GM12873 (cell line): ENCODE results near the gene NTM.

Experiments
- CTCF ChIP-seq: IDR thresholded peaks from 2 replicates; pipeline ENCODE4 v1.5.1; 2012; ENCODE audit warnings: low read depth, mild to moderate bottlenecking, moderate library complexity, low read length, control low read depth; ENCODE audit not compliant: insufficient read depth; ENCODE audit errors: missing control alignments

Gene NTM

GRCh38 chr11:131814108-131814507, 443.7 kb downstream of the NTM start:
- TF ChIP-seq CTCF, result no peak

GRCh38 chr11:131815590-131815989, 445.2 kb downstream of the NTM start:
- TF ChIP-seq CTCF, result no peak

- no peak for TF ChIP-seq CTCF
Observed at GRCh38 chr11:131816051-131816450, 445.6 kb downstream of the NTM start.

GRCh38 chr11:131817687-131818188, 447.3 kb downstream of the NTM start:
- TF ChIP-seq CTCF, result no peak

- no peak for TF ChIP-seq CTCF
Observed at GRCh38 chr11:131819865-131820264, 449.4 kb downstream of the NTM start.

- no peak for TF ChIP-seq CTCF
Observed at GRCh38 chr11:131822506-131822905, 452.1 kb downstream of the NTM start.

GRCh38 chr11:131823772-131824171, 453.4 kb downstream of the NTM start:
- no peak for TF ChIP-seq CTCF
